ENCODE results near the gene BAZ1B. TPM values are rescaled to one million over a fixed set of nuclear protein-coding genes. Genes with fewer than 3 reads are reported as not detected.

The BAZ1B gene
- total and polyA plus RNA-seq, 9 of the 15 experiments (the other 6 are each of a cell fraction or from before 2014, with no cell fraction given), result 15.0 to 134 (median 79.5) TPM

DNA sequence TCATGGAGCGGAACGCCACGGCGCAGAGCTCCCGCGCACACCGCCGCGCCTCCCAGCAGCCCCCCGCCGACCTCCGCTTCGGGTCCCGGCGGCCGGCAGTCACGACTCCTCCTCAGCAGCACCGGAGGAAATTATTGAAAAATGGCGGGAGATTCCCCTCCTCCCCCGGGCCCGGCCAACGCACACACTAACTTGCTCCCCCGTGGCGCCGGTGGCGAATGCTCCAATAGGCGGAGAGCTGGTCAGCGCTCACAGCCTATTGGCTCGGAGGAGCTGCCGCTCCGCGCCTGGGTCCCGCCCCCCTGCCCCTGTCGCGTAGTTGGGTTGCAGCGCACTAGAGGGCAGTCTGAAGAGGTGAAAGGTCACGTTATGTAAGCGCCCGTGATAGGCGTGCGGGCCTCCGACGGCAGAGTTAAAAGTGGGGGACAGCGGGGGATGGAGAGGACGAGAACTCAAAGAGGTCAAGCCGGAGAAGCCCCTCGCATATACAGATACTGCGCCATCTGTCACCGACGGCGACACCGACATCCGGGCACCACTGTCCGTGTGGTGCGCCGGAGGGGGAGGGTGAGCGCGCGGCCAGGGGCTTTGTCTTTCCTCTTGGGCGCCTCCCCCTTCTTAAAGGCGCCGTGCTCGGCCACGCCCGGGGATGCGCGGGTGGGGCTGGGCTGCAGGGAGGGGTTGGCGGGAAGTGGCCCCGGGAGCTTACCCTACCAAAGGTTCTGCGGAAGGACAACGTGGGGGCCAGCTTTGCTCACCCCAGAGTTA is at the start of gene BAZ1B (continued):
- 0 out of 2 replicates have a peak, but pooled peaks have one; percentile 16 for TF ChIP-seq XRCC5 (IDR thresholded peaks at IDR 0.05; ENCODE audit: low read depth, low read length)
- peak; percentile 63; the same call in 1 of the 2 replicates for TF ChIP-seq GATAD2B (IDR thresholded peaks at IDR 0.05; ENCODE audit: borderline replicate concordance)
- no peak for TF ChIP-seq CREBBP (IDR thresholded peaks at IDR 0.05; ENCODE audit: low read depth, low read length)
- 0 out of 2 replicates have a peak, but pooled peaks have one; percentile 6 for TF ChIP-seq ZNF445 (CRISPR knock-in tag; IDR thresholded peaks at IDR 0.05; ENCODE audit: low read depth)
- no peak for TF ChIP-seq PTRF (tag; IDR thresholded peaks at IDR 0.05)
- no peak for TF ChIP-seq YBX1 (IDR thresholded peaks at IDR 0.05)
- TF ChIP-seq KDM2B (CRISPR knock-in tag; IDR thresholded peaks at IDR 0.05), result no peak
- TF ChIP-seq NCOA4 (IDR thresholded peaks at IDR 0.05; ENCODE audit: partially characterized antibody), result no peak
- TF ChIP-seq, protein P1, sequence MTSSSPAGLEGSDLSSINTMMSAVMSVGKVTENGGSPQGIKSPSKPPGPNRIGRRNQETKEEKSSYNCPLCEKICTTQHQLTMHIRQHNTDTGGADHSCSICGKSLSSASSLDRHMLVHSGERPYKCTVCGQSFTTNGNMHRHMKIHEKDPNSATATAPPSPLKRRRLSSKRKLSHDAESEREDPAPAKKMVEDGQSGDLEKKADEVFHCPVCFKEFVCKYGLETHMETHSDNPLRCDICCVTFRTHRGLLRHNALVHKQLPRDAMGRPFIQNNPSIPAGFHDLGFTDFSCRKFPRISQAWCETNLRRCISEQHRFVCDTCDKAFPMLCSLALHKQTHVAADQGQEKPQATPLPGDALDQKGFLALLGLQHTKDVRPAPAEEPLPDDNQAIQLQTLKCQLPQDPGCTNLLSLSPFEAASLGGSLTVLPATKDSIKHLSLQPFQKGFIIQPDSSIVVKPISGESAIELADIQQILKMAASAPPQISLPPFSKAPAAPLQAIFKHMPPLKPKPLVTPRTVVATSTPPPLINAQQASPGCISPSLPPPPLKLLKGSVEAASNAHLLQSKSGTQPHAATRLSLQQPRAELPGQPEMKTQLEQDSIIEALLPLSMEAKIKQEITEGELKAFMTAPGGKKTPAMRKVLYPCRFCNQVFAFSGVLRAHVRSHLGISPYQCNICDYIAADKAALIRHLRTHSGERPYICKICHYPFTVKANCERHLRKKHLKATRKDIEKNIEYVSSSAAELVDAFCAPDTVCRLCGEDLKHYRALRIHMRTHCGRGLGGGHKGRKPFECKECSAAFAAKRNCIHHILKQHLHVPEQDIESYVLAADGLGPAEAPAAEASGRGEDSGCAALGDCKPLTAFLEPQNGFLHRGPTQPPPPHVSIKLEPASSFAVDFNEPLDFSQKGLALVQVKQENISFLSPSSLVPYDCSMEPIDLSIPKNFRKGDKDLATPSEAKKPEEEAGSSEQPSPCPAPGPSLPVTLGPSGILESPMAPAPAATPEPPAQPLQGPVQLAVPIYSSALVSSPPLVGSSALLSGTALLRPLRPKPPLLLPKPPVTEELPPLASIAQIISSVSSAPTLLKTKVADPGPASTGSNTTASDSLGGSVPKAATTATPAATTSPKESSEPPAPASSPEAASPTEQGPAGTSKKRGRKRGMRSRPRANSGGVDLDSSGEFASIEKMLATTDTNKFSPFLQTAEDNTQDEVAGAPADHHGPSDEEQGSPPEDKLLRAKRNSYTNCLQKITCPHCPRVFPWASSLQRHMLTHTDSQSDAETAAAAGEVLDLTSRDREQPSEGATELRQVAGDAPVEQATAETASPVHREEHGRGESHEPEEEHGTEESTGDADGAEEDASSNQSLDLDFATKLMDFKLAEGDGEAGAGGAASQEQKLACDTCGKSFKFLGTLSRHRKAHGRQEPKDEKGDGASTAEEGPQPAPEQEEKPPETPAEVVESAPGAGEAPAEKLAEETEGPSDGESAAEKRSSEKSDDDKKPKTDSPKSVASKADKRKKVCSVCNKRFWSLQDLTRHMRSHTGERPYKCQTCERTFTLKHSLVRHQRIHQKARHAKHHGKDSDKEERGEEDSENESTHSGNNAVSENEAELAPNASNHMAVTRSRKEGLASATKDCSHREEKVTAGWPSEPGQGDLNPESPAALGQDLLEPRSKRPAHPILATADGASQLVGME (CRISPR knock-in tag; IDR thresholded peaks at IDR 0.05), result no peak
- TF ChIP-seq ZNF263 (CRISPR knock-in tag; IDR thresholded peaks at IDR 0.05; ENCODE audit: borderline replicate concordance), result no peak; the same call in 1 of the 2 replicates
- TF ChIP-seq TCF7 (IDR thresholded peaks at IDR 0.05; ENCODE audit: borderline replicate concordance), result peak; percentile 38; the same call in 1 of the 2 replicates
- TF ChIP-seq FOXK1 (CRISPR knock-in tag; IDR thresholded peaks at IDR 0.05; ENCODE audit: borderline replicate concordance), result 0 out of 2 replicates have a peak, but pooled peaks have one; percentile 19
- no peak for TF ChIP-seq SMARCB1 (IDR thresholded peaks at IDR 0.05; ENCODE audit: insufficient read length, low read depth)
- no peak for TF ChIP-seq ZNF589 (CRISPR knock-in tag; IDR thresholded peaks at IDR 0.05; ENCODE audit: low read depth)
